NK-92 (cell line): ENCODE results near the gene DCAF16.

Experiments
- DNase-seq: peaks from one replicate; lab custom pipeline; 2025; ENCODE audit not compliant: unreplicated experiment; lab: John Stamatoyannopoulos, UW

The DCAF16 gene

DNA sequence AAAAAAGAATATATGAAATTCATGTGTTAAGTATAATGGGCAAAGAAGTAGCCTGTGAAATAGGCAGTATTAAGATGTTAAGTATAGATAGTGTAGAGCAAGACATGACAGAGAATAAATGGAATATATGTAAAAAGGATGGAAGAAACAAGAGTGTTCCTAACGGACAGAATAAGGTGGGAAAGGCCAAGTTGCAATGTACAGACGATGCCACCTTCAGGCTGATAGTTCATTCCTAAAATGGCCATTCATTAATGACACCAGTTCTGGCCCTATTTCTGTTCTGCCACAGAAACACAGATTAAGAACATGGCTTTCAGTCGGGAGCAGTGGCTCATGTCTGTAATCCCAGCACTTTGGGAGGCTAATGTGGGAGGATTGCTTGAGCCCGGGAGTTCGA, 24.7 kb downstream of the DCAF16 start:
- DNase-seq: no peak

GRCh38 chr4:17781300-17782287, 29.0 kb downstream of the DCAF16 start, which contains the start of gene FAM184B:
Gene FAM184B (minus strand): TSS chr4:17781621. CDS start chr4:17781299, 322 bp downstream.
- no peak for DNase-seq

DNA sequence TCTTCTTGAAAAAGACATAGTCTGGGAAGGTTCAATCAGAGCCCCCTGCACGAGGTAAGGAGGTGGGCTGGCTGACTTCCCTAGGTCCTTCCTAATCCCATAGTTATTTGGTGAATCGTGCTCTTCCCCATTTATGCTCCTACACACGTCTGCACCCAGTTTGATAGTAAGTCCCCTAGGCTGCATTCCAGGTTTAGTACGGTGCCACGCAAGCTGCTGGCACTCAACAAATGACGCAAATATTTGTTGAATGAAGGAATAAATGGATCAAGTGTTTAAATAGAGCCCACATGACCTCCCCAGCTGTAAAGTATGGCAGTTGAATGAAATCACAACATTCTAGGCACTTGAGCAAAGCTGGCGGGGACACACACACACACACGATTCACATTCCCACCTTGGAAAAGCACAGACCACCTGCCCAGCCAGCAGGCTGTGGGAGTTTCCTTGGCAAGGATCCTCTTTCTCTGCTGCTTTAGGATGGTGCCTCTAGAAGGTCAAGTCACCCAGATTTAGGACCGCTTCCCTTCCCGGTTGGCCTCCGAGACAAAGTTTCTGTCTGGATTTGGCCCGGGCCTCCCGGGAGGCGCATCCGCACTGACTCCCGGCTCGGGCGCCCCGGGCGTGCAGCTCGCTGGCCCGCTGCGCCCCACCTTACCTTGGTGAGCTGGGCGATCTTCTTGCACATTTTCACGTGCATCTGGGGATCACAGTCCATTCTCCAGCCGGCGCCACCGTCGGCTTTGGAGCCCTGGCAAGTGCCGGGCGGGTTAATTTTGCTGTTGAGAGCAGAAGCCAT, 29.9 kb downstream of the DCAF16 start:
- DNase-seq: no peak

GRCh38 chr4:17778431-17778830, 32.1 kb downstream of the DCAF16 start:
- no peak for DNase-seq

GRCh38 chr4:17773135-17773698, 37.3 kb downstream of the DCAF16 start:
- no peak for DNase-seq

DNA sequence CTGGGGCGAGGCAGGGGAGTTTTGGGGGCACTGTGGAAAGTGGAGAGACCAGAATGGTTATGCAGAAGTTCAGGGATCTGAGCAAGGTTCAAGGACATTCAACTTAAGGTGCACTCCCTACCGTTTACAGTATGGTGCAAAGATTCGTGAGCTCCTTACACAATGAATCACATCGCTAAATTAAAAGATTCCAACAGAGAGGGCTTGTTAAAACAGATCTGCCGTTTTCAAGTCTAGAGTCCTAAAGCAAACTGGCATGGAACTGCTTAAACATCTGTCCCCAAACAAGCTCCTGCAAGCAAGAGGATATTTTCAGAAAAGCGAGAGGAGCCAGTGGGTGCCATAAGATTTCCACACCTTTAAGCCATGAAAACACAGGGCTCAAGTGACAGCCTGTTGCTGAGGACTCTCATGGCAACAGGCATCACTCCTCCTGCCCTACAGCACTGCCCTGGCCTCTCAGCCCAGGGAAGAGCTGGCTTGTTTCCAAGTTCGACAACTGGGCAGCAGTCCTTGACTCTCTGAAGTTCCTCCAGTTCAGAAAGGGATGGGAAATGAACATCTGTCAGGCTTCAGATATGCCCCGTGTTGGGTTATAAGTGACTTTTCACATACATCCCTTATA, 39.2 kb downstream of the DCAF16 start:
- DNase-seq: no peak

DNA sequence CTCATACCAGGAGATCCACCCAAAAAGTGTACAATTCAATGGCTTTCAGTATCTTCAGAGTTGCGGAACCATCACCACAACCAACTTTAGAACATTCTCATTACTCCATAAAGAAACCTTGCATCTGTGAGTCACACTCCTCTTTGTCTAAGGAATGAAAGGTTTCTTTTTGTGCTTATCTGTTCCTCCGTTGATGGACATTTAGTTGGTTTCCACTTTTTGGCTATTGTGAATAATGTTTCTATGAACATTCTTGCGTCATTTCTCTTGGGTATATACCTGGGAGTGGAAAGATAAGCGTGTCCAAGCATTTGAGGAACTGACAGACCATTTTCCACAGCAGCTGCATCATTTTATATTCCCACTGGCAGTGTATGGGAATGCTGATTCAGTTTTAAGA, 39.7 kb downstream of the DCAF16 start:
- no peak for DNase-seq

DNA sequence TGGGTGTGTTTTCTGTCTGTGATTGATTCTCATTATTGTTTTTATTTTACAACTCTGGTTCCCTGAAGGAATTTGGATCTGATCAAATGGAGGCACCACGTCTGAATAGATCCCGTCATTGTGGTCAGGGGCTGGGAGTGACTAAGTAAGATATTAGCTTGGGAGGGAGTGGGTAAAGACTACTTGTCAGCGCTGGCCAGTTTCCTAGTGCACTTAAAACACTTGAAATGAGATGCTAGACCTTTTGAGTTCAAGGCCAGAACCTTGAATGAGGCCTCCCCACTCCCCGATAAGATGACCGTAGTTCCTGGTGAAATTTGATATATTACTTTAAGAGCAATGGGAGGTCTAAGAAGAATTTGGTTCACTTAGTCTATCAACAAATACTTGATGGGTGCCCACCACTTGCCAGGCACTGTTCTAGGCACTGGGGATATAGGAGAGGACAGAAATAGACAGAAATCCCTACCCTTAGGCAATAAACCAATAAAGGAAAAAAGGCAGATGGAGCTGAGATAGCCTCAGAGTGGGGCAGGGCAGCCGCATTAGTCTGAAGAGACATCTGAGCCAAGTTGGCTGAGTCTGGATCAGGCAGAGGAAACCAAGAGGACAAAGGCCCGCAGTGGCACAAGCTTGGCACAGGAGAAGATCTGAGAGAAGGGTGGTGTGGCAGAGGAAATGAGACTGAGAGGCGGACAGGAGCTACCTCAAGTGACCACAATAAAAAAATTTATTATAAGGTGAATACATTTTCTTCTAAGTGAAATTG, 41.0 kb downstream of the DCAF16 start:
- no peak for DNase-seq

- DNase-seq: no peak
Measured at GRCh38 chr4:17766826-17767458, 43.6 kb downstream of the DCAF16 start.

DNA sequence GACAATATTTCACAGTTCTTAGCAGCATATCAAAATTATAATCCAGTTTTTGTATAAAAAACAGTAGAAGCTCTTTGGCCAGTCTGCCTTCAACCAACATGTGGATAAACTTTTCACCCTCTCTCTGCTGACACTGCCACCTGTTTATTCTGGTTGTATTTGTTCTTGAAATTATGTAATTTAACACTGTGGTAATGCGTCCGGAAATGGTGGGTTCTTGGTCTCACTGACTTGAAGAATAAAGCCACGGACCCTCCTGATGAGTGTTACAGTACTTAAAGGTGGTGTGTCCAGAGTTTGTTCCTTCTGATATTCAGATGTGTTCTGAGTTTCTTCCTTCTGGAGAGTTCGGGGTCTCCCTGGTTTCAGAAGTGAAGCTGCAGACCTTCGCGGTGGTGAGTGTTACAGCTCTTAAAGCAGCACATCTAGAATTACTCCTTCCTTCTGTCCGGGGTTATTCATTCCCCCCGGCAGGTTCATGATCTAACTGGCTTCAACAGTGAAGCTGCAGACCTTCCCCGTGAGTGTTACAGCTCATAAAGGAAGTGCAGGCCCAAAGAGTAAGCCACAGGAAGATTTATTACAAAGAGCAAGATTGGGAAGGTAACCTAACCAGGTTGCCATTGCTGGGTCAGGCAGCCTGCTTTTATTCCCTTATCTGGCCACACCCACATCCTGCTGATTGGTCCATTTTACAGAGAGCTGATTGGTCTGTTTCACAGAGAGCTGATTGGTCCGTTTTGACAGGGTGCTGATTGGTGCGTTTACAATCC, 44.9 kb downstream of the DCAF16 start:
- no peak for DNase-seq

DNA sequence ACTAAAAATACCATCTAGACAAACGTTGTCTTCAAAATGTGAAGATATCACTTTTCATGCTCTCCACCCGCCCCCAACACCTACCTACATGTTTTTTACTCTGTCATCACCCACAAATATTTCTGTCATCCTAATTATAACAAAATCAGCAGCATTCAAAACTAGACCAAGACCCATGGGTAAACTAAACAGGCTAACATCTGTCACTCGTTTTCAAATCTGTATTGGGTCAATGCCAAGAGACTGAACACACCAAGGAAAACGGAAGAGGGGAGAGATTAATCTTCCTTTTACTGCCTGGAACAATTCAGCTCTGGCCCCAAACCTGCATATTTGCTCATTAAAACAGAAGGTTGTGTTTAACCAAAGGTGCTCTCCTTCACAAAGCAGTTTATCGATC, 46.6 kb downstream of the DCAF16 start:
- DNase-seq: no peak

DNA sequence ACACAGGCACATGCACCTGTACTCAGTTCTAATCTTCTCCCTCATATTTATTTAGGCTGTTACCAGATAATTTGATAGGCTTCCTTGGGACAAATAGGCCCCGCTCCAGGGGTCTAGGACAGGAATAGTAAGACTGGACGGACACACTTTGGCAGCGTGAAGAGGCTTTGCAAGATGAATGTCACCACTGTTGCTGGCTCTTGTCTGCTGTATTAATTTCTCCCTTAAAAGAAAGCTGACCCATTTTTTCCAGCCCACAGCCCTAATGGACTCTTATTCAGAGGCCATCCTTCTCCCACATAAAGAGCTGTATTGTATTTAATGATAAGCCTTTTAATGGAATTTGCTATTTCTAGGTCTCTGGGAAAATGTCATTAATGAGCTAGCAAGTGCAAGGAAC, 47.1 kb downstream of the DCAF16 start:
- DNase-seq: no peak

DNA sequence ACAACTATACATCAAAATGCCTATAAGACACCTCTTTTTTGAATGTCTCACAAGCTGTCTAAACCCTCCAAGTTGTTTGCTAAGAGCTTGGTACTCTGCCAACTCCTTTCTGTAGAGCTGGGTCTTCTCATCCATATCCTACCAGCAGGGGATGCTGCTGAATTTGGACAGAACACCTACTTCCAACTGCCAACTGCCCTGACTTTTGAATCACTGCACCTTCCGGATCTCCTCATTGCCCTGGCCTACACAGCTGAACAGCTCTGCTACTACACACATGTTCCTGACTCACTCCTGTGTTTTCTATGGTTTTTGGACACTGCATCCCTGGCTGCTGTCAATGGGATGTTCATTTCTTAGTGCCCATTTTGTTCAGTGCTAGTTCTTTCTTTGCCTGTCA, 47.8 kb downstream of the DCAF16 start:
- no peak for DNase-seq

DNA sequence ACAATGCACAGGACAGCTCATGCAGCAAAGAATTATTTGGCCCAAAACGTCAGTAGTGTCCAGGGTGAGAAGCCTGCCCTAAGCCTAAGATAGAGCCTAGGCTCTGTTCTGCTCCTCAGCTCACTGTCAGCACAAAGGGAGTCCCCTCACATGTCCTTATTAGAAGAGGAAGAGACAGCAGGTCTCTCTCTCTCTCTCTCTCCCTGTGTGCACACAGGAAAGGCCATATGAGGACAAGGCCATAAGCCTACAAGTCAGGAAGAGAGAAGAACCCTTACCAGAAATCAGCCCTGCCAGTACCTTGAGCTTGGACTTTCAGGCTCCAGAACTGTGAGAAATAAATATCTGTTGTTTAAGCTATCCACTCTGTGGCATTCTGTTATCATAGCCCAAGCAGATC, 49.5 kb downstream of the DCAF16 start:
- DNase-seq: no peak

DNA sequence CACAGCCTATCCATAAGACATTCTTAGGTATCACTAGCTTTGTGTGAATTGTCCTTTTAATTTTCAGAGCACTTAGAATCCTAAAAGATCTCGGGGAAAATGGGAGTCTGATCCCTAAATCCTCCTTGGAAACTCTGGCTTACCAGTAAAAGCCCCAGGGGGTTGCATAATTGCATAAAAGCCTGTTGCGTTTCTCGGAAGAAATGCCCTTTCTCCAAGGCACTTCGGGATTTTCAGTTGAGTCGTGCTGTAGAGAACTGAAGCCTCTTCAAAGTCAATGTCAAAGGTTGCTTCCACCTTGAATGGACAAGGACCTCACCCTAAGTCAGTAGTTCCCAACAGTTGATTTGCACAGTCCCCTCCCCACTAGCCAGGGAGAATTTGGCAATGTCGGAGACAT, 49.9 kb downstream of the DCAF16 start:
- DNase-seq: no peak

- DNase-seq: no peak
Measured at GRCh38 chr4:17758485-17758884, 52.1 kb downstream of the DCAF16 start.

DNA sequence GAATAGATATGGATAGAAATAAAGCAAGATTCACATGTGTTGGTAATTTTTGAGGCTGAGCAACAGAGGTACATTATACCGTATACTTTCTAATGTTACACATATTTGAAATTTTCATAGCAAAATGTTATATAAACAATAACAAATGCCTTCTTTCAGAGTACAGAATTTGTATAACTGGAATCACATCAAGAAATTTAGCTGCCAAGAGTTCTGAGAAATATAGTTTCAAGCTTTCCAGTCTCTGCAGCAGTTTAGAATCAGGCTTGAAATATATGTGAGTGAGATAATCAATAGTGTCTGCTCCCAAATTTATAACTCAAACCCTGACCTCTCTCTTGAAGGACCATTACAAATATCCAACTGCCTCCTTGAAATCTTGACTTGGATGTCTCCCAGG, 52.9 kb downstream of the DCAF16 start:
- DNase-seq: no peak

DNA sequence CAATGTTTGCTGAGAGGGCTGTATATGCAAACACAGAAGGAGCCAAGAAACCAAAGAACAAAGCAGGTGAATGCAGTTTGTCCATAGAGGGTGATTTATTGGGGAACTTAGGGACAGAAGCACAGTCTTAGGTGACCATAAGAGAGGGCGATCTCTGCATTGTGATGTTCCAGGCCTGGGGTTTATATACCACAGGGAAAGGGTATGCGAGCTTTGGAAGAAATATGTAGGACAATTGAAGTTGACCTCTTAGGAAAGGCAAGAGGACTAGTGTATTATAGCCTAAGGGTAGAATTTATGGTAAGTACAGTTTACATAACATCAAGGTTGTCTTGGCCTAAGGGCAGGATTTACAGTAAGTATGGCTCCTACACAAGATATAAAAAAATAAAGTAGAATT, 56.9 kb downstream of the DCAF16 start:
- no peak for DNase-seq
